WTC11 (cell line): ENCODE results near the gene PSMD1. TPM values are rescaled to one million over a fixed set of nuclear protein-coding genes. Genes with fewer than 3 reads are reported as not detected.

ENCODE experiments used
- ATAC-seq: fragments of 200-7000 bp; cut with Tn5 transposase; 2 replicates; pipeline ENCODE4 v1.10.0; 2021; ENCODE audit warnings: mild to moderate bottlenecking, moderate library complexity
- CTCF ChIA-PET: fragments of 300-600 bp; sonication (Branson Sonifier 250); formaldehyde crosslinking; loops from one replicate; lab custom pipeline; 2021; ENCODE audit warnings: antibody characterized with exemption; lab: Charles Lee
- POLR2A ChIA-PET: fragments of 350-600 bp; sonication (Branson Sonifier 250); formaldehyde crosslinking; loops from one replicate; lab custom pipeline; 2021; ENCODE audit warnings: antibody characterized with exemption; lab: Charles Lee
- DNase-seq: peaks from one replicate; pipeline ENCODE4 v3.0.0; 2021; ENCODE audit warnings: low spot score
- H3K27ac Mint-ChIP-seq: 2 replicates; pipeline ENCODE4 v1.8.0; 2021; ENCODE audit warnings: mixed read lengths
- H3K27me3 Mint-ChIP-seq: 2 replicates; pipeline ENCODE4 v1.8.0; 2021; ENCODE audit warnings: low read depth, mild to moderate bottlenecking, moderate library complexity, mixed read lengths
- H3K36me3 Mint-ChIP-seq: 2 replicates; pipeline ENCODE4 v1.8.0; 2021; ENCODE audit warnings: mixed read lengths
- H3K4me1 Mint-ChIP-seq: 2 replicates; pipeline ENCODE4 v1.8.0; 2022; ENCODE audit warnings: mixed read lengths
- H3K4me3 Mint-ChIP-seq: 2 replicates; pipeline ENCODE4 v1.8.0; 2021; ENCODE audit warnings: mild to moderate bottlenecking, moderate library complexity, mixed read lengths
- H3K9me3 Mint-ChIP-seq: 2 replicates; pipeline ENCODE4 v1.8.0; 2021; ENCODE audit warnings: mixed read lengths
- ATF2 ChIP-seq: sonication (generic); formaldehyde crosslinking; IDR thresholded peaks from 2 replicates; pipeline ENCODE4 v1.8.1; 2022; ENCODE audit warnings: low read depth, missing genetic modification reagents, borderline replicate concordance
- CREM ChIP-seq: sonication (generic); formaldehyde crosslinking; IDR thresholded peaks from 2 replicates; pipeline ENCODE4 v1.8.1; 2022; ENCODE audit warnings: mild to moderate bottlenecking, missing genetic modification reagents, moderate library complexity
- ELF4 ChIP-seq: sonication (generic); formaldehyde crosslinking; IDR thresholded peaks from 2 replicates; pipeline ENCODE4 v1.8.1; 2022; ENCODE audit warnings: low read depth, mild to moderate bottlenecking, moderate library complexity, missing genetic modification reagents
- EMX1 ChIP-seq: fragments of 250-450 bp; sonication (Bioruptor Pico); IDR thresholded peaks from 2 replicates; pipeline ENCODE4 v1.8.0; 2021; ENCODE audit warnings: mild to moderate bottlenecking
- ETV6 ChIP-seq: sonication (generic); formaldehyde crosslinking; IDR thresholded peaks from 2 replicates; pipeline ENCODE4 v1.8.1; 2022; ENCODE audit warnings: mild to moderate bottlenecking, missing genetic modification reagents
- FOXP1 ChIP-seq: sonication (generic); formaldehyde crosslinking; IDR thresholded peaks from 2 replicates; pipeline ENCODE4 v1.8.0; 2022; ENCODE audit warnings: missing genetic modification reagents, mild to moderate bottlenecking, moderate library complexity, borderline replicate concordance
- GTF2I ChIP-seq: fragments of 250-450 bp; sonication (Bioruptor Pico); conservative IDR thresholded peaks from 2 replicates; pipeline ENCODE4 v1.4.0; 2021; ENCODE audit warnings: mild to moderate bottlenecking
- IRF2 ChIP-seq: sonication (generic); formaldehyde crosslinking; IDR thresholded peaks from 2 replicates; pipeline ENCODE4 v1.8.0; 2022; ENCODE audit warnings: low read depth, missing genetic modification reagents, borderline replicate concordance
- MLX ChIP-seq: sonication (generic); formaldehyde crosslinking; IDR thresholded peaks from 2 replicates; pipeline ENCODE4 v1.8.1; 2023; ENCODE audit warnings: mild to moderate bottlenecking, missing genetic modification reagents, moderate library complexity
- NFE2L1 ChIP-seq: sonication (generic); formaldehyde crosslinking; IDR thresholded peaks from 2 replicates; pipeline ENCODE4 v1.8.1; 2023; ENCODE audit warnings: missing genetic modification reagents
- NR1H2 ChIP-seq: sonication (generic); formaldehyde crosslinking; IDR thresholded peaks from 2 replicates; pipeline ENCODE4 v1.9.0; 2021; ENCODE audit warnings: mild to moderate bottlenecking, moderate library complexity, missing genetic modification reagents
- NR3C1 ChIP-seq: sonication (generic); formaldehyde crosslinking; conservative IDR thresholded peaks from 2 replicates; pipeline ENCODE4 v1.8.1; 2023; ENCODE audit warnings: low read depth, mild to moderate bottlenecking, missing genetic modification reagents
- PREB ChIP-seq: sonication (generic); formaldehyde crosslinking; IDR thresholded peaks from 2 replicates; pipeline ENCODE4 v1.8.1; 2022; ENCODE audit warnings: mild to moderate bottlenecking, missing genetic modification reagents, moderate library complexity, borderline replicate concordance
- SMAD3 ChIP-seq: sonication (generic); formaldehyde crosslinking; IDR thresholded peaks from 2 replicates; pipeline ENCODE4 v1.8.0; 2022; ENCODE audit warnings: missing genetic modification reagents, mild to moderate bottlenecking, borderline replicate concordance
- SOX15 ChIP-seq: fragments of 250-450 bp; sonication (Bioruptor Pico); IDR thresholded peaks from 2 replicates; pipeline ENCODE4 v1.9.0; 2021; ENCODE audit warnings: mild to moderate bottlenecking
- USF1 ChIP-seq: sonication (generic); formaldehyde crosslinking; IDR thresholded peaks from 2 replicates; pipeline ENCODE4 v1.8.0; 2022; ENCODE audit warnings: mild to moderate bottlenecking, missing genetic modification reagents
- USF2 ChIP-seq: sonication (generic); formaldehyde crosslinking; IDR thresholded peaks from 2 replicates; pipeline ENCODE4 v1.8.1; 2023; ENCODE audit warnings: mild to moderate bottlenecking, missing genetic modification reagents, moderate library complexity
- ZMAT4 ChIP-seq: fragments of 250-450 bp; sonication (Bioruptor Pico); IDR thresholded peaks from 2 replicates; pipeline ENCODE4 v1.9.0; 2021; ENCODE audit warnings: mild to moderate bottlenecking
- ZNF121 ChIP-seq: sonication (generic); formaldehyde crosslinking; IDR thresholded peaks from 2 replicates; pipeline ENCODE4 v1.8.0; 2023; ENCODE audit warnings: missing genetic modification reagents
- ZNF317 ChIP-seq: sonication (generic); formaldehyde crosslinking; IDR thresholded peaks from 2 replicates; pipeline ENCODE4 v1.8.1; 2023; ENCODE audit warnings: low read depth, mild to moderate bottlenecking, moderate library complexity, missing genetic modification reagents, borderline replicate concordance
- ZNF416 ChIP-seq: fragments of 250-450 bp; sonication (Bioruptor Pico); IDR thresholded peaks from 2 replicates; pipeline ENCODE4 v1.9.0; 2021; ENCODE audit warnings: mild to moderate bottlenecking, inconsistent platforms
- ZNF425 ChIP-seq: fragments of 250-450 bp; sonication (Bioruptor Pico); conservative IDR thresholded peaks from 2 replicates; pipeline ENCODE4 v1.9.0; 2021; ENCODE audit warnings: mild to moderate bottlenecking
- total RNA-seq: library from RNA; stranded (reverse); gene quantifications from 3 replicates; pipeline ENCODE4 v1.2.3, GENCODE V29; 2021

The PSMD1 gene
- total RNA-seq, 1 experiment from 2014 or later: 163 TPM

GRCh38 chr2:231059756-231060155 is 3.1 kb downstream of the PSMD1 start:
- TF ChIP-seq NR3C1 (no peak), CREM (CRISPR knock-in tag) (no peak), USF2 (CRISPR knock-in tag) (no peak), ZNF121 (CRISPR knock-in tag) (no peak), IRF2 (CRISPR knock-in tag) (no peak), ZNF425 (no peak), ZNF416 (CRISPR knock-in tag) (no peak), ELF4 (no peak), NR1H2 (CRISPR knock-in tag) (no peak), ZNF317 (no peak), MLX (no peak)
- Mint-ChIP-seq H3K4me1 (peaks cover 18% of the 10 kb centered on the region), H3K36me3 (peaks cover 37% of the 10 kb centered on the region), H3K27me3 (peaks cover 5% of the 10 kb centered on the region), H3K27ac (no peak overlapping the region), H3K4me3 (no peak overlapping the region), H3K9me3 (no peaks in the 10 kb centered on the region)
- DNase-seq (no peak), ATAC-seq (no peak)
- ChIA-PET CTCF (no interaction called here), POLR2A (no interaction called here)

- H3K27ac Mint-ChIP-seq: no peak overlapping the region
- DNase-seq (no peak), ATAC-seq (no peak)
- H3K4me1 Mint-ChIP-seq: peaks cover 12% of the 10 kb centered on the region
- H3K36me3 Mint-ChIP-seq: peaks cover 62% of the 10 kb centered on the region
- ChIA-PET POLR2A (no interaction called here), CTCF (interaction anchor here (1.4 kb wide), 1 partner anchor 10 kb away, joined by 3 read pairs; no protein-coding TSS in a partner anchor)
- no peaks in the 10 kb centered on the region for H3K27me3 Mint-ChIP-seq
- no peaks in the 10 kb centered on the region for H3K9me3 Mint-ChIP-seq
- TF ChIP-seq MLX (no peak), GTF2I (CRISPR knock-in tag) (no peak), PREB (CRISPR knock-in tag) (no peak), SMAD3 (CRISPR knock-in tag) (no peak), NFE2L1 (CRISPR knock-in tag) (no peak), EMX1 (CRISPR knock-in tag) (no peak), ETV6 (CRISPR knock-in tag) (no peak), FOXP1 (CRISPR knock-in tag) (no peak), USF1 (no peak), ZMAT4 (CRISPR knock-in tag) (no peak), ATF2 (no peak), SOX15 (CRISPR knock-in tag) (no peak)
- no peak overlapping the region for H3K4me3 Mint-ChIP-seq
These were observed 6.1 kb downstream of the PSMD1 start for GRCh38 chr2:231062776-231063175.
